Gastroesophageal sphincter (tissue), 4 donors: ENCODE results near the gene MAPK9. TPM values are rescaled to one million over a fixed set of nuclear protein-coding genes. Genes with fewer than 3 reads are reported as not detected.

Source experiments
- ATAC-seq: fragments of 150-250 bp; one replicate; pipeline ENCODE4 v1.9.1; 2016; ENCODE audit warnings: mild to moderate bottlenecking, moderate library complexity
- H3K27ac ChIP-seq, 4 donors: fragments of 200-600 bp; sonication (generic) in 3 of 4; 1 replicate in 3 of 4; 2 replicates in 1 of 4; pipeline ENCODE4 v1.5.1; 2016 to 2019
- H3K27me3 ChIP-seq: fragments of 200-600 bp; sonication (generic); one replicate; pipeline ENCODE4 v1.5.1; 2019
- H3K36me3 ChIP-seq, 2 donors: fragments of 200-600 bp; sonication (generic); one replicate each; pipeline ENCODE4 v1.5.1; 2019; ENCODE audit warnings: control low read depth in 1 of 2
- H3K4me1 ChIP-seq, 3 donors: fragments of 200-600 bp; sonication (generic); 1 replicate in 2 of 3; 2 replicates in 1 of 3; pipeline ENCODE4 v1.5.1; 2016 to 2019; ENCODE audit warnings: control low read depth in 2 of 3
- H3K4me3 ChIP-seq, 2 donors: fragments of 200-600 bp; sonication (generic); one replicate each; pipeline ENCODE4 v1.5.1; 2019; ENCODE audit warnings: mild to moderate bottlenecking in 1 of 2, moderate library complexity in 1 of 2
- H3K9me3 ChIP-seq, 3 donors: fragments of 200-600 bp; sonication (generic); one replicate each; pipeline ENCODE4 v1.5.1; 2017 to 2019; ENCODE audit warnings: control low read depth in 2 of 3
- CTCF ChIP-seq, 4 experiments: fragments of 200-600 bp in 2 of 4; fragments of 450-650 bp in 2 of 4; sonication (generic) in 1 of 4; IDR thresholded peaks; one replicate each; pipeline ENCODE4 v1.5.1; 2017 to 2019; ENCODE audit warnings: antibody characterized with exemption in 4 of 4, mild to moderate bottlenecking in 2 of 4, moderate library complexity in 2 of 4
- EP300 ChIP-seq: sonication (generic); formaldehyde crosslinking; IDR thresholded peaks from one replicate; pipeline ENCODE4 v1.6.1; 2017; ENCODE audit warnings: antibody characterized with exemption, mild to moderate bottlenecking
- POLR2A ChIP-seq, 2 donors: fragments of 450-650 bp; IDR thresholded peaks; one replicate each; pipeline ENCODE4 v1.6.1; 2017; ENCODE audit warnings: antibody characterized with exemption in 2 of 2, mild to moderate bottlenecking in 2 of 2, moderate library complexity in 1 of 2
- POLR2AphosphoS5 ChIP-seq: sonication (generic); formaldehyde crosslinking; IDR thresholded peaks from one replicate; pipeline ENCODE4 v1.6.1; 2017; ENCODE audit warnings: antibody characterized with exemption
- WGBS, 2 donors: methylation state at CpG; one replicate each; pipeline ENCODE4 v1.1.5; 2018; ENCODE audit warnings: low coverage in 1 of 2; 5-methylcytosine and 5-hydroxymethylcytosine counted together
- total RNA-seq, 4 donors: library from RNA; depleted of rRNA; stranded (reverse); fragments of >200 nt; gene quantifications; one replicate each; pipeline ENCODE4 v1.1.0, GENCODE V29; 2016

Gene MAPK9
- total RNA-seq, 4 donors from 2014 or later = 25.7 to 43.7 (median 35.7) TPM

DNA sequence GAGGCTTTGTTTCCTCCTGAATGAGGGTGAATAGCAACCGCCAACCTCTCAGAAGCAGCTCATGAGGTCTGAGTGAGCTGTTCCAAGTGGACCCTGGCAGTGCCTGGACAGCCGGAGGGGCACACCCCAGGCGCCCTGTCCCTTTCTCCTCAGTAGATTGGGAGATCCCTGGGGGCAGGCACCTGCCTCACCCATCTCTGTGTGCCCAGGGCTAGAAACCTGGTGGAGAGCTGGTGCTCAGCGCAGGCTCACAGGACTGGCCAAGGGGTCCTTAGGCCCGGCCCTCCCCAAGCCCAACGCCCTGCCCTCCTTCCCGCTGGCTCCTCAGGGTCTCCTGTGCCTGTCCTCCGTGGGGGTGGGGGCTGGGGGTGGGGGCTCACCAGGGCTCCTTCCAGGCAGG, 14.9 kb upstream of the MAPK9 start:
- Histone ChIP-seq H3K27me3 (no peaks in the 10 kb centered on the region), H3K27ac (no peak overlapping the region), H3K4me3 (no peak overlapping the region), H3K9me3 (no peaks in the 10 kb centered on the region), H3K4me1 (no peaks in the 10 kb centered on the region), H3K36me3 (peaks cover 0 to 65% of the 10 kb centered on the region in 2 donors)
- ATAC-seq = no peak
- no CpG with 5 or more reads among the region's 8 CpGs for WGBS, 2 donors
- TF ChIP-seq POLR2AphosphoS5 (no peak), CTCF (IDR thresholded peaks at IDR 0.05) (no peak), EP300 (no peak), POLR2A (IDR thresholded peaks at IDR 0.05) (no peak)

GRCh38 chr5:180305481-180305880, 13.6 kb upstream of the MAPK9 start:
- H3K27me3 ChIP-seq = no peaks in the 10 kb centered on the region
- H3K4me1 ChIP-seq = no peaks in the 10 kb centered on the region
- no peak for ATAC-seq
- no peak overlapping the region for H3K27ac ChIP-seq
- TF ChIP-seq CTCF (IDR thresholded peaks at IDR 0.05) = no peak
- no peak for TF ChIP-seq POLR2A (IDR thresholded peaks at IDR 0.05)
- no peak for TF ChIP-seq POLR2AphosphoS5
- TF ChIP-seq EP300 = no peak
- H3K9me3 ChIP-seq = no peaks in the 10 kb centered on the region
- H3K36me3 ChIP-seq = peaks cover 0 to 68% of the 10 kb centered on the region in 2 donors
- WGBS, 2 donors = 89 to 93% methylated on average over 5 to 7 of the region's 12 CpGs
- no peak overlapping the region for H3K4me3 ChIP-seq

GRCh38 chr5:180304431-180305375, 12.8 kb upstream of the MAPK9 start:
- ATAC-seq = no peak
- 70 to 87% methylated on average over 4 to 5 of the region's 18 CpGs for WGBS, 2 donors
- no peak overlapping the region for H3K27ac ChIP-seq
- H3K27me3 ChIP-seq = no peaks in the 10 kb centered on the region
- no peak overlapping the region for H3K4me3 ChIP-seq
- H3K36me3 ChIP-seq = peaks cover 0 to 71% of the 10 kb centered on the region in 2 donors
- H3K9me3 ChIP-seq = no peaks in the 10 kb centered on the region
- no peak for TF ChIP-seq POLR2AphosphoS5
- TF ChIP-seq CTCF (IDR thresholded peaks at IDR 0.05) = no peak
- TF ChIP-seq EP300 = no peak
- no peak for TF ChIP-seq POLR2A (IDR thresholded peaks at IDR 0.05)
- no peaks in the 10 kb centered on the region for H3K4me1 ChIP-seq

GRCh38 chr5:180304016-180304292, 12.1 kb upstream of the MAPK9 start:
- WGBS, 2 donors = 82 to 90% methylated on average over 2 to 4 of the region's 4 CpGs
- no peaks in the 10 kb centered on the region for H3K27me3 ChIP-seq
- H3K27ac ChIP-seq = no peak overlapping the region
- no peaks in the 10 kb centered on the region for H3K9me3 ChIP-seq
- no peak for TF ChIP-seq CTCF (IDR thresholded peaks at IDR 0.05)
- TF ChIP-seq POLR2AphosphoS5 = no peak
- TF ChIP-seq EP300 = no peak
- no peak for TF ChIP-seq POLR2A (IDR thresholded peaks at IDR 0.05)
- no peak for ATAC-seq
- H3K36me3 ChIP-seq = peaks cover 0 to 71% of the 10 kb centered on the region in 2 donors
- no peaks in the 10 kb centered on the region for H3K4me1 ChIP-seq
- no peak overlapping the region for H3K4me3 ChIP-seq
